Colonic mucosa (tissue), 4 donors: ENCODE data around the gene THRA. TPM values are rescaled to one million over a fixed set of nuclear protein-coding genes. Genes with fewer than 3 reads are reported as not detected.

Source experiments
- DNase-seq: peaks from one replicate; pipeline ENCODE4 v3.0.0-alpha.2; 2020
- H3K27ac ChIP-seq: fragments of 200-600 bp; one replicate; pipeline ENCODE4 v1.8.0; 2021
- H3K27me3 ChIP-seq: fragments of 200-600 bp; one replicate; pipeline ENCODE4 v1.8.0; 2021
- H3K36me3 ChIP-seq: fragments of 200-600 bp; one replicate; pipeline ENCODE4 v1.8.0; 2021
- H3K4me1 ChIP-seq: fragments of 200-600 bp; one replicate; pipeline ENCODE4 v1.8.0; 2021; ENCODE audit warnings: mild to moderate bottlenecking
- H3K4me3 ChIP-seq: fragments of 200-600 bp; one replicate; pipeline ENCODE4 v1.8.0; 2021
- H3K9ac ChIP-seq, 2 donors: one replicate each; pipeline ENCODE4 v1.7.0; 2013; ENCODE audit warnings: control low read depth in 2 of 2, low read depth in 2 of 2, low read length in 2 of 2
- H3K9me3 ChIP-seq: fragments of 200-600 bp; one replicate; pipeline ENCODE4 v1.8.0; 2021
- intact Hi-C: fragments of 100-400 bp; cut with DNase I; formaldehyde crosslinking; loops from one replicate; pipeline ENCODE4 v1.14.1; 2022
- total RNA-seq, 2 donors: library from RNA; stranded (reverse); fragmentation: NEBNext Ultra II Directional in 1 of 2; extraction: Animal tissue kit (Norgen Biotek cat#: 25700) in 1 of 2; gene quantifications; one replicate each; pipeline ENCODE4 v1.2.1, GENCODE V29; 2021
- TF ChIP-seq, protein P1 (sequence below): fragments of 200-600 bp; IDR thresholded peaks from one replicate; pipeline ENCODE4 v1.8.0; 2022; ENCODE audit warnings: antibody characterized with exemption, mild to moderate bottlenecking
- donor health status: healthy.
- donor health status: DM: no; HTN: no; CAD: no.
- donor health status: DM: no; HTN: no; CAD: no.

THRA gene
- total RNA-seq, 2 donors from 2014 or later = 40.3 to 44.5 TPM

DNA sequence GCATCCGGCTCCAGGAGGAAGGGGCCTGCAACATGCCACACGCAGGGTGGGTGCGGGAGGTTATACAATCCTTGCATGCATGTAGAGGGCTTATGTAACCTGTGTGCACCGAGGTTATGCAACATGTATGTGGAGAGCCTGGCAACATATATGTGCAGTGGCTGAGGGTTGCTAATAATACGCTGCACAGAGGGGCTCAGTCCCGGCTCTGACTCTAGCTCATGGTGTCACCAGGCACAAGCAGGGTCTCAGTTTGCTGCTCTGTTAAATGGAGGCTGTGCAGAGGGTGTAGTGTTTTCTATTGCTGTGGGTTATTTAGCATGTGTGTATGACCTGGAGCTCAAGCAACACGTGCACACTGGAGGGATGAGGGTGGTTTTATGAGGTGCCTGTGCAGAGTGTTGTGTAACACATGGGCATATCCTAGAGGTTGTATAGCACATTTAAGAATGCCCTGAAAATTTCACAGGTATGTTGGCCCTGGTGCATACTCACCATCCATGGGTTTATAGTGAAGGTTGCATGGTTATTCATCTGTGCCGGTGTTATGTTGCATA is 13.3 kb downstream of the THRA start:
- no peak for DNase-seq
- Histone ChIP-seq H3K36me3 (no peaks in the 10 kb centered on the region), H3K27me3 (no peaks in the 10 kb centered on the region), H3K4me1 (peaks cover 47% of the 10 kb centered on the region), H3K9me3 (no peaks in the 10 kb centered on the region), H3K27ac (peak overlapping the region; percentile 68), H3K4me3 (no peak overlapping the region), H3K9ac (peak overlapping the region; percentile 69 to 83)
- intact Hi-C loops = no loop called here
- TF ChIP-seq, protein P1, sequence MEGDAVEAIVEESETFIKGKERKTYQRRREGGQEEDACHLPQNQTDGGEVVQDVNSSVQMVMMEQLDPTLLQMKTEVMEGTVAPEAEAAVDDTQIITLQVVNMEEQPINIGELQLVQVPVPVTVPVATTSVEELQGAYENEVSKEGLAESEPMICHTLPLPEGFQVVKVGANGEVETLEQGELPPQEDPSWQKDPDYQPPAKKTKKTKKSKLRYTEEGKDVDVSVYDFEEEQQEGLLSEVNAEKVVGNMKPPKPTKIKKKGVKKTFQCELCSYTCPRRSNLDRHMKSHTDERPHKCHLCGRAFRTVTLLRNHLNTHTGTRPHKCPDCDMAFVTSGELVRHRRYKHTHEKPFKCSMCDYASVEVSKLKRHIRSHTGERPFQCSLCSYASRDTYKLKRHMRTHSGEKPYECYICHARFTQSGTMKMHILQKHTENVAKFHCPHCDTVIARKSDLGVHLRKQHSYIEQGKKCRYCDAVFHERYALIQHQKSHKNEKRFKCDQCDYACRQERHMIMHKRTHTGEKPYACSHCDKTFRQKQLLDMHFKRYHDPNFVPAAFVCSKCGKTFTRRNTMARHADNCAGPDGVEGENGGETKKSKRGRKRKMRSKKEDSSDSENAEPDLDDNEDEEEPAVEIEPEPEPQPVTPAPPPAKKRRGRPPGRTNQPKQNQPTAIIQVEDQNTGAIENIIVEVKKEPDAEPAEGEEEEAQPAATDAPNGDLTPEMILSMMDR = no peak

DNA sequence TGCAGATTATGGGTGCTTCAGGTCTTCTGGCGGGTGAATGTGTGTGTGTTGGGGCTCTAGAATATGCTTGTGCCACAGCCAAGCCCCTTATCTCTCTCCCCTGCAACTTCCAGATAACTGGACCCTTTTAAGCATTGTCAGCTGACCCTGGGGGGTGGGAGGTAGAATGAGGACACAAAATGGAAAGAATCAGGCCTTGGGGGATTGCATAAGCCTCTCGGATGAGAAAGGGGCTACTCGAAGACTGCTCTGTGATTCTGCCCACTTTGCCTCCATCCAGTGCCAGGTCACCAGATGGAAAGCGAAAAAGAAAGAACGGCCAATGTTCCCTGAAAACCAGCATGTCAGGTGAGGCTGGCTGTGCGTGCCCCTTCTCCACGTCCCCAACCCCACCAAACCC is 13.8 kb downstream of the THRA start:
- Histone ChIP-seq H3K4me1 (peaks cover 41% of the 10 kb centered on the region), H3K27ac (no peak overlapping the region), H3K9me3 (no peaks in the 10 kb centered on the region), H3K9ac (peak overlapping the region in 1 of 2 donors; percentile 83), H3K27me3 (no peaks in the 10 kb centered on the region), H3K36me3 (no peaks in the 10 kb centered on the region), H3K4me3 (no peak overlapping the region)
- no peak for DNase-seq
- intact Hi-C loops = no loop called here
- TF ChIP-seq, protein P1 = no peak

GRCh38 chr17:40079545-40079944 is 16.8 kb downstream of the THRA start:
- Histone ChIP-seq H3K27me3 (no peaks in the 10 kb centered on the region), H3K36me3 (no peaks in the 10 kb centered on the region), H3K4me3 (no peak overlapping the region), H3K4me1 (peaks cover 15% of the 10 kb centered on the region), H3K9me3 (no peaks in the 10 kb centered on the region), H3K27ac (no peak overlapping the region), H3K9ac (no peak overlapping the region)
- no peak for DNase-seq
- intact Hi-C loops = no loop called here
- TF ChIP-seq, protein P1 = no peak

- no peaks in the 10 kb centered on the region for H3K36me3 ChIP-seq
- no peaks in the 10 kb centered on the region for H3K9me3 ChIP-seq
- H3K27me3 ChIP-seq = no peaks in the 10 kb centered on the region
- no peaks in the 10 kb centered on the region for H3K4me1 ChIP-seq
- no peak overlapping the region for H3K9ac ChIP-seq
- H3K4me3 ChIP-seq = no peak overlapping the region
- DNase-seq = no peak
- intact Hi-C loops = no loop called here
- no peak overlapping the region for H3K27ac ChIP-seq
- TF ChIP-seq, protein P1 = no peak
Observed at GRCh38 chr17:40084477-40084876, 21.7 kb downstream of the THRA start.

DNA sequence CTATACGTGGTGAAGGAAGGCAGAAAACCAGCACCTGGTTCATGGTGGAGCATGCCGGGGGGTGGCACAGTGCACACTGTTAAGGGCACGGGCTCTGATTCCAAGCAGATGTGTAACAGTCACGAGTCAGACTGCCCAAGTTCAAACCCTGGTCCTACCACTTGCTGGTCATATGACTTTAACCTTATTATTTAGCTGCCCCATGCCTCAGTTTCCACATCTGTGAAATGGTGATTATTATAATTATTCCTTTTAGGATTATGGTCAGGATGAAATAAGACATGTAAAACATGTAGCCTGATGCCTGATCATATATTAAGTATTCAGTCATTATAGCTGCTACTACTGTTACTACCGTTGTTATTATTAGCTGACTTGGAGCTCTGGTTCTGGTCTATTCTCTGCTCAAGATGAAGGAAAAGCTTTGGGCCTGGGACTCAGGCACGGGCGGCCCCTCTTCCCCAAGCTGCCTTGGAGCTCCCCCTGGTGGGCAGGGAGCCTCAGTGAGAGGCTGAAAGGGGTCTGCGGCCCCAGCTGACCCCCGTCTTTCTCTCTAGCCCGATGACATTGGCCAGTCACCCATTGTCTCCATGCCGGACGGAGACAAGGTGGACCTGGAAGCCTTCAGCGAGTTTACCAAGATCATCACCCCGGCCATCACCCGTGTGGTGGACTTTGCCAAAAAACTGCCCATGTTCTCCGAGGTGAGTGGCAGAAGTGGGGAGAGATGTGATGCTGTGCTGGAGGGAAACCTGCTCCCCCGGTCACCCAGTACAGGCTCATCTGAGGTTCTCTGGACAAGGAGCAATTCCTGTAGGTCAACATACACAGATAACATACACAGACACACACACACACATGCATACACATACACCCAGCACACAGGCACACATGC is 23.6 kb downstream of the THRA start:
- no peak for DNase-seq
- Histone ChIP-seq H3K4me1 (no peaks in the 10 kb centered on the region), H3K9me3 (no peaks in the 10 kb centered on the region), H3K36me3 (no peaks in the 10 kb centered on the region), H3K27me3 (no peaks in the 10 kb centered on the region), H3K9ac (no peak overlapping the region), H3K4me3 (no peak overlapping the region), H3K27ac (no peak overlapping the region)
- intact Hi-C loops = loop anchor here (5.0 kb wide), 1 partner anchor 74 kb away; no protein-coding TSS in a partner anchor
- TF ChIP-seq, protein P1 = peak; percentile 78
